A549 (cell line): ENCODE results near the gene EEFSEC. TPM values are rescaled to one million over a fixed set of nuclear protein-coding genes. Genes with fewer than 3 reads are reported as not detected.

Experiments
- ATAC-seq, 2 experiments: fragments of 200-7000 bp in 1 of 2; fragments of >200 bp in 1 of 2; cut with Nextera tagmentation in 1 of 2; cut with Tn5 transposase in 1 of 2; 3 replicates each; pipeline versions ENCODE4 v1.8.0 to v1.9.1; 2018 to 2020; ENCODE audit warnings: mild to moderate bottlenecking in 1 of 2, moderate library complexity in 1 of 2
- CTCF ChIA-PET: fragments of 300-600 bp; sonication (Branson Sonifier 250); formaldehyde crosslinking; extraction: SDS; loops from one replicate; lab custom pipeline; 2021; ENCODE audit warnings: antibody characterized with exemption, inconsistent platforms; lab: Yijun Ruan, JAX
- POLR2A ChIA-PET: fragments of 350-600 bp; formaldehyde crosslinking; extraction: SDS; loops from one replicate; lab custom pipeline; 2021; ENCODE audit warnings: antibody characterized with exemption, inconsistent platforms; lab: Yijun Ruan, JAX
- DNase-seq, 2 experiments: peaks; one replicate each; pipeline versions ENCODE4 v3.0.0 to v3.0.0-alpha.2; 2011 to 2016; ENCODE audit warnings: low read depth in 1 of 2, low spot score in 1 of 2
- FAIRE-seq: peaks from 2 replicates; lab custom pipeline; 2011; peaks lifted over from hg19 to GRCh38; lab: Jason Lieb, UNC
- H3K27ac ChIP-seq, 2 experiments: fragments of >200 bp; sonication (Bioruptor Twin); formaldehyde crosslinking; 3 replicates each; pipeline ENCODE4 v1.5.1; 2016 to 2017
- H3K4me1 ChIP-seq: fragments of >200 bp; sonication (Bioruptor Twin); formaldehyde crosslinking; 3 replicates; pipeline ENCODE4 v1.6.1; 2016
- H3K4me2 ChIP-seq: fragments of >200 bp; sonication (Bioruptor Twin); formaldehyde crosslinking; 3 replicates; pipeline ENCODE4 v1.6.1; 2016
- H3K4me3 ChIP-seq: fragments of >200 bp; sonication (Bioruptor Twin); formaldehyde crosslinking; 3 replicates; pipeline ENCODE4 v1.5.1; 2016
- H3K9me3 ChIP-seq: fragments of >200 bp; sonication (Bioruptor Twin); formaldehyde crosslinking; 3 replicates; pipeline ENCODE4 v1.6.1; 2016
- BHLHE40 ChIP-seq: IDR thresholded peaks from 2 replicates; pipeline ENCODE4 v1.6.1; 2012; ENCODE audit warnings: low read depth, low read length, inconsistent platforms
- CBX2 ChIP-seq: fragments of 200-600 bp; sonication (generic); IDR thresholded peaks from 2 replicates; pipeline ENCODE4 v1.6.1; 2016; ENCODE audit warnings: low read depth, mild to moderate bottlenecking, borderline replicate concordance
- CBX8 ChIP-seq: fragments of 200-600 bp; sonication (generic); IDR thresholded peaks from 2 replicates; pipeline ENCODE4 v1.6.1; 2016
- CEBPB ChIP-seq, 2 experiments: fragments of >200 bp in 1 of 2; sonication (Bioruptor Twin) in 1 of 2; formaldehyde crosslinking in 1 of 2; IDR thresholded peaks; 2 replicates each; pipeline ENCODE4 v1.6.1; 2012 to 2016
- CHD4 ChIP-seq: fragments of 200-600 bp; sonication (generic); IDR thresholded peaks from 2 replicates; pipeline ENCODE4 v1.6.1; 2016; ENCODE audit warnings: antibody characterized with exemption, mild to moderate bottlenecking, borderline replicate concordance
- CTCF ChIP-seq: fragments of >200 bp; sonication (Bioruptor Twin); formaldehyde crosslinking; IDR thresholded peaks from 3 replicates; pipeline ENCODE4 v1.5.1; 2016
- EHF ChIP-seq: fragments of 250-450 bp; sonication (Bioruptor Pico); IDR thresholded peaks from 2 replicates; pipeline ENCODE4 v1.5.0; 2020; ENCODE audit warnings: mild to moderate bottlenecking
- FOXS1 ChIP-seq: fragments of 250-450 bp; sonication (Bioruptor Pico); IDR thresholded peaks from 2 replicates; pipeline ENCODE4 v1.5.0; 2020; ENCODE audit warnings: mild to moderate bottlenecking, moderate library complexity
- HES2 ChIP-seq: fragments of >200 bp; sonication (Bioruptor Twin); formaldehyde crosslinking; IDR thresholded peaks from 2 replicates; pipeline ENCODE4 v1.6.1; 2016
- HEYL ChIP-seq: fragments of 250-450 bp; sonication (Bioruptor Pico); IDR thresholded peaks from 2 replicates; pipeline ENCODE4 v1.8.0; 2021; ENCODE audit warnings: mild to moderate bottlenecking, moderate library complexity
- HMGXB4 ChIP-seq: fragments of 250-450 bp; sonication (Bioruptor Pico); IDR thresholded peaks from 2 replicates; pipeline ENCODE4 v1.5.0; 2021; ENCODE audit warnings: mild to moderate bottlenecking, moderate library complexity, borderline replicate concordance
- JUN ChIP-seq, 2 experiments: fragments of >200 bp; sonication (Bioruptor Twin); formaldehyde crosslinking; IDR thresholded peaks; 2 replicates in 1 of 2; 3 replicates in 1 of 2; pipeline ENCODE4 v1.6.1; 2016 to 2017
- KDM1A ChIP-seq: fragments of 200-600 bp; sonication (generic); IDR thresholded peaks from 2 replicates; pipeline ENCODE4 v1.6.1; 2016; ENCODE audit warnings: low read depth, mild to moderate bottlenecking
- KDM5A ChIP-seq: fragments of 200-600 bp; sonication (generic); IDR thresholded peaks from 2 replicates; pipeline ENCODE4 v1.6.1; 2016; ENCODE audit warnings: antibody characterized with exemption, mild to moderate bottlenecking
- MAFK ChIP-seq: fragments of 450-650 bp; IDR thresholded peaks from 2 replicates; pipeline ENCODE4 v1.6.1; 2014; ENCODE audit not compliant: partially characterized antibody
- MAX ChIP-seq: IDR thresholded peaks from 2 replicates; pipeline ENCODE4 v1.6.1; 2012
- MAZ ChIP-seq: fragments of 150-350 bp; IDR thresholded peaks from 2 replicates; pipeline ENCODE4 v1.6.1; 2014; ENCODE audit warnings: antibody characterized with exemption, low read depth, low read length, borderline replicate concordance
- PHF8 ChIP-seq: fragments of 200-600 bp; sonication (generic); IDR thresholded peaks from 2 replicates; pipeline ENCODE4 v1.6.1; 2016; ENCODE audit warnings: low read depth, mild to moderate bottlenecking, antibody characterized with exemption, moderate library complexity, borderline replicate concordance
- POLR2A ChIP-seq: IDR thresholded peaks from 2 replicates; pipeline ENCODE4 v1.6.1; 2012; ENCODE audit warnings: mild to moderate bottlenecking, low read length
- POLR2AphosphoS2 ChIP-seq: conservative IDR thresholded peaks from 2 replicates; pipeline ENCODE4 v1.6.1; 2012; ENCODE audit warnings: low read length, improper control_type of control experiment, inconsistent platforms
- RAD21 ChIP-seq, 2 experiments: fragments of >200 bp in 1 of 2; sonication (Bioruptor Twin) in 1 of 2; formaldehyde crosslinking in 1 of 2; IDR thresholded peaks in 1 of 2; conservative IDR thresholded peaks in 1 of 2; 2 replicates in 1 of 2; 3 replicates in 1 of 2; pipeline ENCODE4 v1.6.1; 2012 to 2018; ENCODE audit warnings: inconsistent platforms in 1 of 2
- RARB ChIP-seq: fragments of 250-450 bp; sonication (Bioruptor Pico); IDR thresholded peaks from 2 replicates; pipeline ENCODE4 v1.8.0; 2021; ENCODE audit warnings: mild to moderate bottlenecking, moderate library complexity
- REST ChIP-seq: fragments of 200-600 bp; sonication (generic); IDR thresholded peaks from 2 replicates; pipeline ENCODE4 v1.6.1; 2016; ENCODE audit warnings: antibody characterized with exemption, mild to moderate bottlenecking, moderate library complexity
- RFX5 ChIP-seq: fragments of 450-650 bp; IDR thresholded peaks from 2 replicates; pipeline ENCODE4 v1.7.1; 2014; ENCODE audit warnings: antibody characterized with exemption, mild to moderate bottlenecking, moderate library complexity
- RNF2 ChIP-seq: fragments of 200-600 bp; sonication (generic); IDR thresholded peaks from 2 replicates; pipeline ENCODE4 v1.6.1; 2016; ENCODE audit warnings: low read depth, mild to moderate bottlenecking, antibody characterized with exemption, moderate library complexity, borderline replicate concordance
- SMC3 ChIP-seq: fragments of >200 bp; sonication (Bioruptor Twin); formaldehyde crosslinking; IDR thresholded peaks from 3 replicates; pipeline ENCODE4 v1.6.1; 2018; ENCODE audit warnings: inconsistent platforms
- SREBF2 ChIP-seq: fragments of 450-650 bp; IDR thresholded peaks from 2 replicates; pipeline ENCODE4 v1.6.1; 2014; ENCODE audit warnings: mild to moderate bottlenecking, moderate library complexity
- TP53 ChIP-seq: fragments of 250-450 bp; sonication (Bioruptor Pico); IDR thresholded peaks from 2 replicates; pipeline ENCODE4 v1.5.0; 2021; ENCODE audit warnings: mild to moderate bottlenecking, moderate library complexity
- USF2 ChIP-seq: fragments of 450-650 bp; IDR thresholded peaks from 2 replicates; pipeline ENCODE4 v1.6.1; 2014; ENCODE audit warnings: antibody characterized with exemption
- ZFP36 ChIP-seq: fragments of 450-650 bp; IDR thresholded peaks from 2 replicates; pipeline ENCODE4 v1.6.1; 2014; ENCODE audit warnings: borderline replicate concordance; ENCODE audit not compliant: partially characterized antibody
- WGBS: methylation state at CpG from one replicate; pipeline ENCODE4 v1.1.6; 2017; ENCODE audit errors: missing lambda C conversion rate; 5-methylcytosine and 5-hydroxymethylcytosine counted together
- polyA plus RNA-seq, 4 experiments: library from polyadenylated mRNA; depleted of rRNA in 3 of 4; stranded (reverse); fragments of >200 nt; fragmentation: RNase III in 1 of 4; extraction: RNeasy Plus Mini Kit Qiagen cat#74134 plus additional on column Dnase treatment in 1 of 4; gene quantifications; 2 replicates in 3 of 4; 3 replicates in 1 of 4; pipeline ENCODE4 v1.2.3, GENCODE V29; 2011 to 2017

Gene EEFSEC
- polyA plus RNA-seq, 2 of the 4 experiments (the other 2 are of a cell fraction): 6.9 to 7.3 TPM

GRCh38 chr3:128443771-128444170 is 290.5 kb downstream of the EEFSEC start:
- 2% methylated on average over 3 of the region's 3 CpGs for WGBS
- no peak for DNase-seq

GRCh38 chr3:128445357-128445756 is 292.1 kb downstream of the EEFSEC start:
- no peak overlapping the region for H3K4me3 ChIP-seq
- no peak for ATAC-seq
- TF ChIP-seq POLR2AphosphoS2: no peak
- TF ChIP-seq BHLHE40: no peak
- TF ChIP-seq CTCF: no peak
- TF ChIP-seq MAX: no peak
- no peak for TF ChIP-seq CHD4
- TF ChIP-seq KDM5A: no peak
- TF ChIP-seq POLR2A: no peak
- no peak for TF ChIP-seq CEBPB (IDR thresholded peaks at IDR 0.05)
- TF ChIP-seq ZFP36: no peak
- no peak for TF ChIP-seq TP53 (CRISPR knock-in tag)
- no peak for TF ChIP-seq EHF (CRISPR knock-in tag)
- TF ChIP-seq MAZ: no peak
- TF ChIP-seq FOXS1 (CRISPR knock-in tag): no peak

More at GRCh38 chr3:128443771-128444170, 290.5 kb downstream of the EEFSEC start:
- ChIA-PET POLR2A (no interaction called here), CTCF (interaction anchor here (0.7 to 1.3 kb wide), 2 partner anchors 9 to 18 kb away, joined by 3 read pairs; no protein-coding TSS in a partner anchor)
- H3K4me3 ChIP-seq: no peak overlapping the region
- no peaks in the 10 kb centered on the region for H3K9me3 ChIP-seq
- TF ChIP-seq RARB (CRISPR knock-in tag) (no peak), RNF2 (no peak), HEYL (no peak), RFX5 (no peak), POLR2A (no peak), PHF8 (no peak), SMC3 (no peak), SREBF2 (no peak), REST (no peak), HMGXB4 (CRISPR knock-in tag) (no peak), KDM1A (no peak), RAD21 (conservative IDR thresholded peaks at IDR 0.05 in 1 of 2, IDR thresholded peaks at IDR 0.05 in 1 of 2) (no peak), CBX8 (no peak), HES2 (no peak), CBX2 (no peak), FOXS1 (CRISPR knock-in tag) (no peak), MAFK (no peak), USF2 (no peak), JUN (IDR thresholded peaks at IDR 0.05) (no peak), CHD4 (no peak)
- no peaks in the 10 kb centered on the region for H3K4me1 ChIP-seq
- FAIRE-seq: no peak
- H3K4me2 ChIP-seq: no peak overlapping the region
- H3K27ac ChIP-seq: no peak overlapping the region
- ATAC-seq: no peak

More at GRCh38 chr3:128445357-128445756, 292.1 kb downstream of the EEFSEC start:
- Histone ChIP-seq H3K4me1 (no peaks in the 10 kb centered on the region), H3K4me2 (no peak overlapping the region), H3K27ac (no peak overlapping the region), H3K9me3 (no peaks in the 10 kb centered on the region)
- FAIRE-seq: no peak
- ChIA-PET POLR2A (no interaction called here), CTCF (no interaction called here)
- no peak for DNase-seq
- WGBS: 13% methylated on average over 1 of the region's 1 CpG
